Fibroblast of the conjunctiva (primary cell): ENCODE measurements around the gene UBASH3A.

Experiments used
- DNase-seq: peaks from one replicate; pipeline ENCODE4 v3.0.0-alpha.2; 2010; ENCODE audit warnings: low read depth

UBASH3A gene

DNA sequence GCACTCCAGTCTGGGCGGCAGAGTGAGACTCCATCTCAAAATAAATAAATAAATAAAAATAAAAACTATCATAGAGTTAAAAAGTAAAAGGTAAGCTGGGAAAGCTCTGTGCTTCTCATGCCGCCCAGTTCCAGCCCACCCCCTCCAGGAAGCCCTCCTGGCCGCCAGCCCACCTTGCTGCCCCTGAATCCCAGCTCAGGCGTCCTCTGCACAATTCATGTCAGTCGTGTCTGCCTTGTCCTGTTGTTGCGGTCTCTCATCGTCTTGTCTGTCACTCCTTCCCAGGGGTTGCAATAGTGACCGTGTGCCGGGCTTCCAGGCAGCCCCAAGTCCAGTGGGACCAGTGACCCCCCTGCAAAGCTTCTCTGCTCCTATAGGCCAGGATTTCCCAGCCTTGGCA is 48.2 kb downstream of the UBASH3A start:
- no peak for DNase-seq

DNA sequence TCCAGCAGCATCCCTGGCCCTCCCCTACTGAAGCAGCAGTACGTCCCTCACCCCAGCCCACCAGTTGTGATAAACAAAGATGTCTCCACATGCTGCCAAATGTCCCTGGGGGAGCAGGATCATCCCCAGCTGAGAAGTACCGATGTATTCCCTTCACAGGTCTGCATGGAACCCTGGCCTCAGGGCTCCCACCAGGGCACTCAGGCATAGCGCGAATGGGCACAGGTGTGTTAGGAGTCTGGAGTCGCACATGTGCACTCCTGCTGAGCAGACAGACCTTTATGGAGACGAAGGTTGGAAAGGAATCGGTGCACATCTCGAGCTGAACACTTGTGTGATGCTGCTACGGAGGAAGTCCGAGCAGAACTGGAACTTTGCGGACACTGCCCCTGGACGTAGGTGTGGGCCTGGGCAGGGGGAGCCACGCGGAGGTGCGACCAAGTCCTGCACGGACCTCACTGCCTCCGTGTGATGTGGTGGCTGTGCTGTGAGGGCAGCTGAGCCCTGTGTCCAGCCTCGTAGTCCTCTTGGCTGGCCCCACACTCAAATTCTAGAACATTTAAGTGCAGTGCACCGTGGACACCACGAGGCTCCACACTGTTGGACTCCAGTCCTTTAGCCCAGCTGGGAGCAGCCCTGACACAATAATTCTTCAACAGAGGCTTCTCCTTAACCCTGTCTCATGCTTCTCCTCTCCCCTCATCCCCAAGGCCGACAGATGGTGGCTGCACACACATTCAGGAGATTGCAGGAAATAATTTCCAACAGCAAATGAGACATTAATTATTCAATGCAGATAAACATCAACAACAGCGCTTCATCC is 48.9 kb downstream of the UBASH3A start:
- no peak for DNase-seq

DNA sequence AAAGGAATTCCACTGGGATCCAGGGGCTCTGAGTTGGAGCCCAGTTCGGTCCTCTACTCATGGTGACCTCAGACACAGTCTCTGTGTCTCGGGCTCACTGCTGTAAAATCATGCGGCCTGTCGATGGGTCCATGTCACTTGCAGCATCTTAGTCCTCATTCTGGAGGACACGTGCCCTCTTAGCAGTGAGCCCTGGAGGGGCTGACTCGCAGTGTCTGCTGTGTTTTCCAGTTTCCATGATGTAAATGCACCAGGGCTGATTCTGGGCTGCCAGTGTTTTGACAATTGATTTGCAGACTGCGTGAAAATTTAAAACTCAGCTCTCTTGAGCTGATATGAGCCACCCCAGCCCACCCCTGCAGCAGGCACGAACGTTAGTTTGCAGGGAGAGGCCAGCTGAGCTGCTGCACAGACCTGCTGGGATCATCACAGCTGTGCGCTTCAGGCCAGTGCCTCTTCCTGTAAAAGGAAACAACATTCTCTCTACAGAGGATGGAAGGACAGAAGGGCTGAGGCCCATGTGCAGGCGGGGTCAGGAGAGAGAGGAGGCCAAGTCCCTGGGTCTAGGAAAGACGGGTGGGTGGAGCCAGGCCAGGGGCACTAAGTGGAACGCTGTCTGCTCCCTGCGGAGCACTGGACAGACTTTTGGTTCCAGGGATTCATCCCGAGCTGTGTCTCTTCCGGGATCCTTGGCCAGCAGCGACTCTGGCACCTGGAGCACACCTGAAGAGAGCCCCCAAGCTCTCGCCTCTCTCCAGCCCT is 49.7 kb downstream of the UBASH3A start:
- DNase-seq, result no peak

DNA sequence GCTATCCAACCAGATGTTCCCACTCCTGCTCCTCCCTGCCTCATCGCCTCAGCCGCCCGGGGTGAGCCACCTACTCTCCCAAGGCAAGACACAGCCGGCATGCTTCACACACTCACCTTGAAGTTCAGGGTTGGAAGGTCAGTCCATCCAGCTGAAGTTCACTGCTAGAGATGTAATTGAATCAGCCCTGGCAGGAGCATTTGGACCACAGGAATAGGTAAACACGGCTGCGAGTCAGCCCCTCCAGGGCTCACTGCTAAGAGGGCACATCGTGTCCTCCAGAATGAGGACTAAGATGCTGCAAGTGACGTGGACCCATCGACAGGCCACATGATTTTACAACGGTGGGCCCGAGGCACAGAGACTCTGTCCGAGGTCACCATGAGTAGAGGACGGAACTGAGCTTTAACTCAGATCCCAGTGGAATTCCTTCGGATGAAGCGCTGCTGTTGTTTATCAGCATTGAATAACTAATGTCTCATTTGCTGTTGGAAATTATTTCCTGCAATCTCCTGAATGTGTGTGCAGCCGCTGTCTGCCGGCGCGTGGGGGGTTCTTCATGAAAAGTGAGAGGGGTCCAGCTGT is 50.4 kb downstream of the UBASH3A start:
- DNase-seq, result no peak

DNA sequence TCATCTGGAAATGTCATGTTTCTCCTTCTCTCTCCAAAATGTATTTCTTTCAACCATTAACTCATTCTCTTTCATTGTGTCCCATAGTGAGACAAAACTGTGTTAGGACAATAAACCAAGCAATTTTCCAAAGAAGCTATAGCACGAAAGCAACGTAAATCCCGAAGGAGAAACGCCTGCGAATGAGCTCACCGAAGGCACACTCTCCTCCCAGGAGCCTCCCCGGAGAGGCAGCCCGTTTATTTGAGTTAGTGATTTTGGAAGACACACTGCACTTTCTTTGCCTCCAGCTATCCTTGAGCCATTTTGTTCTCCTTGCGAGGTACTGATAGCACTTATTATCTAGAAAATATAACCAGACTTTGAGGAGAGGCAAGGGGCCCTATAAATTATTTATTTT is 51.1 kb downstream of the UBASH3A start:
- no peak for DNase-seq

DNA sequence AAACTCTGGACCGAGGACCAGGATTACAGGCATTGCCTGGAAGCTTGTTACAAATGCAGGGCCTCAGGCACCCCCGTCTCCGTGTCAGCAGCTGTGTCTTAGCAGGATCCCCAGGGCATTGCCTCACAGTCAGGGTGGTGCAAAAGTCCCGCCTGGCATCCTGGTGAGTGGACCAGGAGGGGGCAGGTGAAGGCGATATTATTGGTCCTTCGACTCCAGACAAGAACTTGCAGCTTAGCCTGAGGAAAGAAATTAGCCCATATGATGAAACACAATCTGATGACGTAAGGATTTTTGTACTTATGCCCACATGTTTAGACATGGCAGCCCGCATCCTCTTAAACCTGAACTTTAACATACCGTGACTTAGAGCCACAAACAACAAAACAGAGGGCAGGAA is 51.5 kb downstream of the UBASH3A start:
- no peak for DNase-seq

DNA sequence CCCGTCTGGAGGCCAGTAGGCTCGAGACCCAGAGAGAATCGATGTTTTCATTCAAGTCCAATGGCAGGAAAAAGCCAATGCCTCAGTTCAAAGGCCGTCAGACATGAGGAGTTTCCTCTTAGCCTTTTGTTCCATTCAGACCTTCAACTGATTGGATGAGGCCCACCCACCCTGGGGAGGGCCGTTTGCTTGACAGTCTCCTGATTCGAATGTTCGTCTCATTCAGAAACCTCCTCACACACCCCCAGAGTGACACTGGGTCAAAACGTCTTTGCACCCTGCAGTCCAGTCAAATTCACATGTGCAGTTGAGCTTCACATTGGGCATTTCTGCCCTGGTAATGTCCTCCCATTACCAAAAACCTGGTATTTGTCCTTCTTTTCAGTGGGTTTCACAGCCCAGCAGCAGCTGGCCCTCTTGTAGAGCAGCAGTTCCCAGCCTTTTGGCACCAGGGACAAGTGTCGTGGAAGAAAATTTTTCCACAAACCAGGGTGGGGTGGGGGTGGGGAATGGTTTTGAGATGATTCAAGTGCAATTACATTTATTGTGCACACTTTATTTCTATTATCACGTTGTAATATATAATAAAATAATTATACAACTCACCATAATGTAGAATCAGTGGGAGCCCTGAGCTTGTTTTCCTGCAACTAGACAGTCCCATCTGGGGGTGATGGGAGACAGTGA is 52.2 kb downstream of the UBASH3A start:
- DNase-seq, result no peak

DNA sequence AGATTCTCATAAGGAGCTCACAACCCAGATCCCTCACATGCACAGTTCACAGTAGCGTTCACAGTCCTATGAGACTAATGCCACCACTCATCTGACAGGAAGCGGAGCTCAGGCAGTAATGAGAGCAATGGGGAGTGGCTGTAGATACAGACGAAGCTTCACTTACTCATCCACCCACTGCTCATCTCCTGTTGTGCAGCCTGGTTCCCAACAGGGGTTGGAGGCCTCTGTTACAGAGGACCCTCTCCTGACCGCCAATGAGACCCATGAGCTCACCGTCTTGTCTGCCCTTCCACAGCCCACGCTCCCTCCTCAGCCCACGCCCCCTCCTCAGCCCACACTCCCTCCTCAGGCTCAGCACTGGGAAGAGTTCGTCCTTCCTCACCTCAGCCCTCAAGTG is 52.8 kb downstream of the UBASH3A start:
- no peak for DNase-seq

DNA sequence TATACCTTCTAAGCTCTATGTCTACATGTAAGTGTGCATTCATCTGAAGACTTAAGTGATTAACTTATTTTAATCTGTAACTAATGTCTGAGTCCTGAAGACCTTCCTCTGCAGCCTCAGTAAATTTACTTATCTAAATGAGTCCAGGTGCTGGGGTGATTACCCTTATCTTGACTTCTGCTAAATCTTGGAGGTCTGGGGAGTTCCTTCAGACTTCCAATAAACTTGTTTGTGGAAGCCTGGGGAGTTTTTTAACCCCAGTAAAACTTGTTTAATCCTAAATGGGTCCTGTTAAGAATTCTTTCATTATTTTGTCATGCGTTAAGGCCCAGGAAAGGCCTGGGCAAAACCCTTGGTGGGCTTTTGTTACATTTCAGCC is 55.4 kb downstream of the UBASH3A start:
- DNase-seq, result no peak

DNA sequence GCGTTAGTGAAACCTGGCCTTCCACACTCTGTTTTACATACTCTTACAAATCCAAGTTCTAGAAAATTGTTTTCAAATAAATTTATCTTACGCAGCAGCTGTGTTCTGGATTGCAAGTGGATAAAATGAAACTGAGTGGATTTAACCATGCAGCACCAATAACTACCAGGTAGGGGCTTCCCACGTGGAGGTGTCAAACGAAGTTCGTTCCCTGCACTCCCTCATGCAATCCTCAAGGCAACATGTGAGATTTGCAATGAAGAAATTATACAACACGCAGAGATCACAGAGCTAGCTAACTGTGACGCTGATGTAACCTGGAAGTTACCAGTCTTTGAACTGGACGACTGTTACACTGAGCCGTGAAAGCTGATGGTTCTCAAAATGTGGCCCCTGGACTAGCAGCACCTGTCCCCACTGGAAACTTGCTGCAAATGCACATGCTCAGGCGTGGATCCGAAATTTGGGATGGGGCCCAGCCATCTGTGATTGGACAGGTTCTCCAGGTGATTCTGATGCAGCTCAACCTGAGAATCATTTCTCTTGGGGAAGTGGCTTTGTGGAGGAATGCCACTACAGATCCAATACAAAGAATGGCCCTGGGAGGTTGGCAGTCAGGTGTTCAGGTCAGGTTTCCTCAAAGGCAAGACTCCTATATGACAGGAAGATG is 56.0 kb downstream of the UBASH3A start:
- DNase-seq, result no peak

DNA sequence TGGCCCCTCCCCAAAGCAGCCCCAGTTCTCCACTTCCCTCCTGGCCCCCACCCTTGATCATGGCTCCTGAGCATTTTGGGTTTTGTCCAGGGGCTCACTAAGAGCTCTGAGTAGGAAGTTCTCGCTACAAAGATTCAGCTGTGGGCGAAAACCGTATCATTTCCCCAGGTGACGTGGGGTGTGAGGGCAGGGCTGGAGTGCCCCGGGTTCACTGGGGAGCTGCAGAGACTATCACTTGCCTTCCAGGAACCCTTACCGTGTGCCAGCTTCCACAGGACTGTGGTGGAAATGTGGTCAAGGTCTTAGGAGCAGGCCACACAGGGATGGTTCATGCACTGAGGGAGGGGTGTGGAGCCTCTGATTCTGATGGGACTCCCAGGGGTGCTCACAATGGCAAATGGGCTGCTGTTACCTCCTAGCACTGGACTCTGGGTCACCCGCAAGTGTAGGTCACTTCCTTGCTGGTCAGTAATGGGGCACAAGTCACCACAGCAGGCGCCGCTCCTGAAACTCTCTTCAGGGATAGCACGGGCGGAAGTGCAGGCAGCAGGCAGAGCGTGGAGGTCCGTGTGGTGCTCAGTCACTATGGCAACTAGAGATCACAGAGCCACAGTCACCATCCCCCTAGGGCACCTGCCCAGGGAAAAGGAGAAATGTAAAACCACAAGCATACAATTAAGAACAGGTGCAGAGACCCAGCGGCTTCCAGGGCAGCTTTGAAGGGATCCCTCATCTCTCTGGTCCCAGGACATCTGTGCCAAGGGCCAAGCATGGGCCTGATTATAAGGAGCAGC is 56.9 kb downstream of the UBASH3A start:
- no peak for DNase-seq

DNA sequence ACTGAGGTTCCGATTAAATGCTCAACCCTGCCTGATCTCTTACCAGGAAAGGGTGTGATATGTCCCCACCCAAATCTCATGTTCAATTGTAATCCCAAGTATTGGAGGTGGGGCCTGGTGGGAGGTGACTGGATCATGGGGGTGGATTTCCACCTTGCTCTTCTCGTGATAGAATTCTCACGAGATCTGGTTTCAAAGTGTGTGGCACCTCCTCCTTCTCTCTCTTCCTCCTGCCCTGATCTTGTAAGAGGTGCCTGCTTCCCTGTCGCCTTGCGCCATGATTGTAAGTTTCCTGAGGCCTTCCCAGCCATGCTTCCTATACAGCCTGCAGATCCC is 57.5 kb downstream of the UBASH3A start:
- DNase-seq, result no peak

DNA sequence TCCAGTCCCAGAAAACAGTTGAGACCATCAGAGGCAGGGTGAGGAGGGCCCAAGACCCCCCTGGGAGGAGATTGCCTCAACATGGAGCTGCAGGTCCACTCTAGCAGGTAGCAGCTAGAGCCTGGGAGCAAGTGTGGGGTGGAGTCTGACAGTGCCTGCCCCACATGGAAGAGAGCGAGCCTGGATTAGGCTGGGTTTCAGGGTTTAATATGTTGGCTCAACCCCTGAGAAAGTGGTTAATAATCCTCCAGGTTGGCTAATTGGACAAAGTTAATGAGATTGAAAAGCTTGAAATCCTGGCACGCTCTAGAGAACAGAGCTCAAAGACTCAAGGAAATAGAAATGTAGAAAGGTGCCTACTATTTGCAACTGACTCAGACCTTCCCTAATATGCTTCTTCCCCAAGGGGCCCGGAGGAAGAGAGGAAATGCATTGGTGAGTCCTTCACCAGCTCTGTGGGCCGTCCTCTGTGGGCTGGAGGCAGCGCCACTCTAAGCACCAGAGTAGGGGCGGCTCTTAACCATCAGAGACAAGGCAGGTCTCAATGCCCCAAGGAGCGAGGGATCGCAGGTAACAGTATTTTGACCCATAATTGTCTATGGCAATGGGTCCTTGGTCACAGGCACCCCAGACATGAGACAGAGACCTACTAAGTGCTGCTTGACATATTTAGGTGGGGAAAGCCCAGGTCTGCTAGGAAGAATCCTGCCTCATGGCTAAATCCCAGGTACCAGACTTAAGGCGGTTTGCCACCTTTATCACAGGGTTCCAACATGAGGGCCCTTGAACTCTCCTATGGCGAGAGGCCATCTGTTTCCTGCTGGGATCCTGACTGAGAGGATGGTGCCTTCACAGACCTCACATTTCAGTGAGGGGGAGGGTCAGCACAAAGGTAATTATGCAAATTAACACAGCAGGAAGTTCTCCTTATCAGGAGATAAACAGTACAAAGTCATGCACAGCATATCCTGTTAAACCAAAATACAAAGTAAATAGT is 58.5 kb downstream of the UBASH3A start:
- no peak for DNase-seq

DNA sequence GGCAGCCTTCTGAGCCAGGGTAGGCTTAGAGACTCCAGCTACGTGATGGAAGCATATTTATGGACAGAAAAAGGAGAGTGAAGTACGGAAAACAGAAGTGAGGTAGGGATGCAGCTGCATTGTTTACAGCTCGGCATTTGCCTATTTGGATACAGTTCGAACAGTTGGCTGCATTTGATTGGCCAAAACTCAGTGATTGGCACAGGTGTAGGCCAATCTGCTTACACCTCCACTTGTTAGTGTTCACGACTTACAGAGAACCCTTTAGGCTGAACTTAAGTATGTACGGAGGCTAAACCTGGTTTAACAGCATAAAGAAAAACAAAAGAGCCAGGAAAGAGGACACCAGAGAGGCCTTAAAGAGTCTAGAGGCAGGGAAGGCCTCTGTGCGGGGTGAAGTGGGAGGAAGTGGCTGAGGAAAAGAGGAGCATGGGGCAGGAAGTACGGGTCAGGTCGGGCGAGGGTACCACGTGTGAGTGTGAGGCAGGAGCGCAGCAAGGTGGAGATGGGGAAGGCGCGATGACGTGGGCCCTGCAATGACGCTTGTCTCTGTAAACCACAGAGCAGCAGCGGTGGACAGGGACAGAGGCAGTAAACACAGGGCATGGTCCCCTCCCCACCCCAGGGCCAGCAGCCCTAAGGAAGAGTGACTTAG is 60.3 kb downstream of the UBASH3A start:
- no peak for DNase-seq

DNA sequence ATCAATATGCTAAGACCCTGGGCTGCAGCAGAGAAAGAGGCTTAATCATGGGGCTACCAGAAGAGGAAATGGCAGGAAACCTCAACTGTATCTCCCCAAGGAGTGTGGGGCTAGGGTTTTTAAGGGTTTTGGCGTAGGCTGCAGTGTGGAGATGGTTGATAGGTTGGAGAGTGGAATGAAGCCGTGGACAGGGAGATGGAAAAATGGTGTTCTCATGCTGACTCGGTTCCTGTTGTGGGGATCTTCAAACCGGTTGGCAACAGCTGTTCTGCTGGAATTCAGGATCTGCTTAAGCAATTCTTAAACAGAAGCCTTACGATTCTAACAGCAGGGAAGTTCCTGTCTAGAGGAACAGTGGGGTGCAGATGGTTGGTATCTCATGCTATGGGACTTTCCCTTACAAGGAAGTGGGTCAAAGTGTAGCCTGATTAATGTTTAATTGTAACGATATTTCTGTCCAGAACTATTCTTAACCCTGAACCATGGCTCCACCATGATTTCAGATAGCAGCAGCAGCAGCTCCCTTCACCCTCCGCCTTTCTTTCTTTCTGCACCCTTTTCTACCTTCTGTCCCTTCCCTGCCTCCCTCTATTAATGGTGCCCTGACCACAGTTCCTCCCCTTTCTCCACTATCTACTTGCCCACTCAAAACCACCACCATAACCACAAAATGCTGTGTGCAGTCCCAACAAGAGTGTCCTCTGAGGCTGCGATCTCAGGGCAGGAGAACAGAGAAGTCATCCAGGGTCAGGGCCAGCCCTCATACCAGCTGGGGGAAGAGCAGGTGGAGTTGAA is 61.5 kb downstream of the UBASH3A start:
- no peak for DNase-seq

DNA sequence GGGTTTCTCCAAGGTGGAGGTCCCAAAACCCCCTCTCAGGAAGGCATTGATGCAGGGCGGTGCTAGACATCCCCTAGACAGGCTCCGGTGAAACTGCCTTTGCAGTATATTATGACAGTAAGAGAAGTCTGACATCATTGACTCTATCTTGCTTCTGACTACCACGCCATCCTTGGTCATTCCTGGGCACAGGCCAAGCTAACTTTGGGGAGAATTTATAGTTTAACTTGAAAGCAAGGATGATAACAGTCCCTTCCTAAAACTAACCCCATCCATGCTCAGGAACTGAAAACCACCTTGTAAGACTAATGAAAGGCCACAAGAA is 62.1 kb downstream of the UBASH3A start:
- DNase-seq, result no peak

DNA sequence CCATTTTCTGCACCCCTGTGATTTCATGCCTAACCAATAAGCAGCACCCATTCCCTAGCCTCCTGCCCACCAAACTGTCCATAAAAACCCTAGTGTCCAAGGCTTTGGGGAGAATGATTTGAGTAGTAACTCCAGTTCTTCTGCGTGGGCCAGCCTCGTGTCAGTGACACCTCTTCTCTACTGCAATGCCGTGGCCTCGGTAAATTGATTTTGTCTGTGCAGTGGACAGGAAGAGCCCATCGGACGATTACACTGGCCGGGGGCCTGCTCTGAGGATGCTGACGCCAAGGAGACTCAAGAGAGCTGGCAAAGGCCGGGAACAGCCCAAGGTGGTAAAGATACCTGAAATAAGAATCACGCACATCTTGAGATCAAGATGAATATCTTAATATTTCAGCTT is 63.0 kb downstream of the UBASH3A start:
- no peak for DNase-seq

DNA sequence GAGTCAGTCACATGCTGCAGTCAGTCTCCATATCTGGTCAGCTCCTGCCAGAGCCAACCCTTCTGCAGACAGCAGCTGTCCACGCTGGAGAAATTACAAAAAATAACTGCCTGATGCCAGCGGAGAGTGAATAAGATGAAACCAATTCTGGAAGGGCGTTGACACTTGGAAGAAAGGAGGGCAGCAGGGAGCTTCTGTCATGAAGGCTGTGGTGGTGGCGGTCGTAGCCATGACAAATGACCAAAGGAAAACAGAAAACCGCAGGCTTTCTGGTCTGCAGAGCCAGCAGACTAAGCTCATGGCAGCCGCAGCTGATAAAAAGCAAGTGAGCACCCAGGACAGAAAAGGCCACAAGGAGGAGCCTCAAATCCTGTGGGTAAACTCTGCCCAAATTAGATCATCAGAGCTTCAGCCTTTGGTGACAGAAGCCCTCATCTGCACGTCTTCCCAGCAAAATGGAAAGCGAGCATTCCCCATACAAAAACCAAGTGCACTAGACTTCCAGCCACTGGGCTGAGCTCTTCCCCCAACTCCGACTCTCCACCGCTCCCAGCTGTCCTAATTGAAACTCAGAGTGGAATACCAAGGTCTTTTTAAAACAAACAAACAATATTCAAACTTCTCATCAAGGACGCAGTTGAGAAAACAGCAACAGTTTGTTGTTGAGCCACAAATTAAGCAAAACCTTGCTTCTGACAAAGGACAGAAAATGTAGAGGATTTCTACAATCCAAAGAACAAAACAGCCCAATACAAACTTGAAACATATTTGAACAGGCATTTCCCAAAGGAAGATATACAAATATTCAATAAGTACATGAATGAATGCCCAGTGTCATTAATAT is 63.7 kb downstream of the UBASH3A start:
- no peak for DNase-seq
